ENCODE results near the gene ARPC5. TPM values are rescaled to one million over a fixed set of nuclear protein-coding genes. Genes with fewer than 3 reads are reported as not detected.

ARPC5 gene
- total and polyA plus RNA-seq, 10 of the 15 experiments (the other 5 are each of a cell fraction or from before 2014, with no cell fraction given), result 238 to 784 (median 309) TPM

- no peaks in the 10 kb centered on the region for H4K20me1 ChIP-seq (ENCODE audit: control insufficient read depth, insufficient read depth)
- ChIA-PET CTCF (interaction anchor here (0.8 to 1.7 kb wide), 2 partner anchors 10 to 18 kb away, joined by 3 to 9 read pairs; no protein-coding TSS in a partner anchor), SMC1A (ENCODE audit: uncharacterized antibody, unreplicated experiment) (interaction anchor here (1.2 to 2.4 kb wide), 6 partner anchors 10 to 48 kb away, joined by 3 to 25 read pairs (median 6); partner anchors contain the start of gene APOBEC4), RAD21 (ENCODE audit: unreplicated experiment) (interaction anchor here (0.7 to 2.3 kb wide), 5 partner anchors 10 to 29 kb away, joined by 3 to 14 read pairs (median 6); partner anchors contain the start of gene APOBEC4), POLR2A (interaction anchor here (1.0 to 1.5 kb wide), 4 partner anchors 8 to 48 kb away, joined by 4 to 6 read pairs (median 5); no protein-coding TSS in a partner anchor)
- WGBS (ENCODE audit: insufficient coverage, insufficient replicate concordance, low lambda C conversion rate, missing lambda C conversion rate), result 50% methylated on average over 5 of the region's 5 CpGs
- H3K9ac ChIP-seq (ENCODE audit: control insufficient read depth, insufficient read depth, low read length), result 0 out of 2 replicates have a peak overlapping the region, but pooled peaks have one; percentile 66
- no peaks in the 10 kb centered on the region for H3K9me3 ChIP-seq (replicated peaks; ENCODE audit: control insufficient read depth, insufficient read depth, low read length)
- in situ Hi-C loops (cut with MboI) (no loop called here), intact Hi-C loops (cut with micrococcal nuclease; ENCODE audit: unreplicated experiment) (loop anchor here (5.0 kb wide), 1 partner anchor 276 kb away; no protein-coding TSS in a partner anchor)
- no peaks in the 10 kb centered on the region for H3K27me3 ChIP-seq (replicated peaks in 1 of 2; ENCODE audit: control insufficient read depth in 2 of 2, insufficient read depth in 2 of 2, low read length in 1 of 2)
- peaks cover 48% of the 10 kb centered on the region for H3K79me2 ChIP-seq (ENCODE audit: control insufficient read depth, insufficient read depth, low read length)
- FAIRE-seq (no peak), DNase-seq (ENCODE audit: low read depth, low spot score) (no peak), ATAC-seq (no peak)
- H3K4me3 ChIP-seq, result peak overlapping the region; percentile 93
- TF ChIP-seq PRDM15 (CRISPR knock-in tag; IDR thresholded peaks at IDR 0.05) (no peak), TCF7 (IDR thresholded peaks at IDR 0.05; ENCODE audit: borderline replicate concordance) (no peak), SREBF2 (IDR thresholded peaks at IDR 0.05; ENCODE audit: low read length) (no peak), MEF2A (IDR thresholded peaks at IDR 0.05; ENCODE audit: insufficient read depth, low read depth, low read length) (no peak), SUZ12 (IDR thresholded peaks at IDR 0.05; ENCODE audit: unreplicated experiment) (no peak), MXI1 (IDR thresholded peaks at IDR 0.05; ENCODE audit: low read depth, low read length) (no peak), TCF12 (IDR thresholded peaks at IDR 0.05; ENCODE audit: low read depth, low read length) (no peak), NRF1 (conservative IDR thresholded peaks at IDR 0.05; ENCODE audit: low read depth, low read length) (no peak), HDAC2 (IDR thresholded peaks at IDR 0.05) (no peak), HDGF (IDR thresholded peaks at IDR 0.05) (no peak), HDAC6 (IDR thresholded peaks at IDR 0.05; ENCODE audit: unreplicated experiment) (no peak), RAD51 (IDR thresholded peaks at IDR 0.05) (no peak)
- peak overlapping the region; percentile 98 for H3K4me2 ChIP-seq (ENCODE audit: control insufficient read depth, insufficient read depth)
- no peaks in the 10 kb centered on the region for H3K36me3 ChIP-seq (ENCODE audit: control insufficient read depth in 2 of 2, insufficient read depth in 2 of 2, low read length in 1 of 2)
- H2AFZ ChIP-seq (ENCODE audit: control insufficient read depth, low read depth, low read length), result peak overlapping the region; percentile 6
- 0 out of 2 replicates have a peak, but pooled peaks cover 3% of the 10 kb centered on the region for H3K4me1 ChIP-seq (ENCODE audit: control insufficient read depth, insufficient read depth, low read length)
- H3K27ac ChIP-seq (ENCODE audit: control insufficient read depth, insufficient read depth), result peak overlapping the region; percentile 43; the same call in 1 of the 2 replicates
- BruUV-seq (replicated peaks), result TSS peak; percentile 68
These were observed 1.2 kb upstream of the ARPC5 start for GRCh38 chr1:183636783-183637182.

Measured in GM12878 (cell line).